NCI-H187 treated with DMSO at 0.1 percent for 48 hours (cell line): ENCODE data around the gene CCDC141.

Experiments
- DNase-seq: peaks from one replicate; lab custom pipeline; 2025; lab: John Stamatoyannopoulos, UW

CCDC141 gene

DNA sequence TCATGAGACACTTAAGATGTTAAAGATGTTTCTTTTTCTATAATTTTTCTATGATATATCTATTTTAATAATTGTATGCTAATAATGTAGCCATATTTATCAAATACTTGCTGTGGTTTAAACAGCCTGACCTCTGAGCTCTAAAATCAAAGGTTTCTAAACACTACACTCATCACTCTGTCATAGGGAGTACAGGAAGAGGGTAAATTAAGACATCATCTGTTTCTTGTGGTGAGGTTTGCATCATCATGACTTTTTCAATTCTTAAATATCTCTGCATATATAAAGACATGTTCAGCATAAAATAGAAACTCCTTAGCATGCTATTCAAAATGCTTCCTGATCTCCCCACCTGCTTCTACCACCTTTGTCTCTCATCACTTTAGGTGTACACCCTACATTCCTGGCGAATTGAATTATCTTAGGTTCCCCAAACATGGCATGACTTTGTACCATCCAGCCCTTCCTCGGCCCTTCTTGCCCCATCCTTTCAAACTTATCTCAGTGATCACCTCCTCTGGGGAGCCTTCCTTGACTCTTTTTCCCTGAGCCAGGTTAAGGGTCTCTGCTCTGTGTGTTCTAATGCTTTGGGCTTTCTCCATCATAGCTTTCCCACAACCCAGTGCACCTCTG, 137.4 kb downstream of the CCDC141 start:
- no peak for DNase-seq

DNA sequence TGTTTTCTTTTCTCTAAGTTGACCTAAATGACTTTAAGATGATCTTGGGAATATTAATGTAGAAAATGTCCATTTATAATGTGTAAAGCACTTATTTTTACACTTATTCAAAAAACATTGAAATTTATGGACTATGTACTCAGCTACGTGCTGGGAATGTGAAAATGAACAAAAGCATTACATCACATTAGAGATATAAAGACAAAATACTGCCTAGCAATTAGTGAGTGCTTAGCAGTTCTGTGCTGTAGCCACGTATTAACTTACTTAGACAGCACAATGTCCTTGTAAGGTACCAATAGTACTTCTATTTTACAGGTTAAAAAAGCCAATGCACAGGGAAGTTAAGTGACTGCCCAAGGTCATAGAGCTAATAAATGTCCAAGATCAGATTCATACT, 138.9 kb downstream of the CCDC141 start:
- no peak for DNase-seq

DNA sequence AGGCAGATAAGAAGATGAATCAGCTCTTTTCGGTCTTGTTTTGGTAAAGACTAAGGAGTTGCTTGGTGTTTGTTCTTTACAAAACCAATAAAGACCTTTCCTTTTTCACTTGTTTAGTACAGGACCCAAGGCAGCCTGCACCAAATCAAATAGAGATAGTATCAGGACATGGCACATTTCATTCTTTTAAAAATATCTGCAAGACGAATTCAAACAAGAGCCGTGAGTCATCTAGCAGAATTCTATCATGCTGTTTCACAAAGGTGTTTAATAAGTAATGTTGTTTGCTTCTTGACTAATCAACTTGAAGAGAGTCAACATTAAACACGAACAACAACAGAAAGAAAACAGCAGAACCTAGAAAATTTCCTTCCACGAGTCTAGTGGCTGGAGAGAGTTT, 139.9 kb downstream of the CCDC141 start:
- DNase-seq: no peak

DNA sequence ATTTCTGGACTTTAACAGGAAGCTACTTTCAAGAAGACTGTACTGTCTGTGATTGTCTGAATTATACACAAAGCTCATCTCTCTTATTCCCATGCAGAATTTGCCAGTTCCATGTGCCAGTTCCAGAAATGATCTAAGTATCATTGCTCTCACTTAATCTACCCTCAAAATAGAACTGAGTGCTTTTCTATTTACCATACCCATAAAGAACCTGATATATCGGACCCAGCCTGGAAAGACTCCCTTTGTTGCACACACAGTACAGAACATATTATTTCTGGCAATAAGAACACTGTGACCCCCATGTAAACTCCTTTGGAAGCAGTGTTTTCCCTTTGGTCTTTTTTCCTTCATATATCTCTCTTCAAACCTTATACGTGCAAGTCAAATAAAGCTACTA, 140.4 kb downstream of the CCDC141 start:
- DNase-seq: no peak

DNA sequence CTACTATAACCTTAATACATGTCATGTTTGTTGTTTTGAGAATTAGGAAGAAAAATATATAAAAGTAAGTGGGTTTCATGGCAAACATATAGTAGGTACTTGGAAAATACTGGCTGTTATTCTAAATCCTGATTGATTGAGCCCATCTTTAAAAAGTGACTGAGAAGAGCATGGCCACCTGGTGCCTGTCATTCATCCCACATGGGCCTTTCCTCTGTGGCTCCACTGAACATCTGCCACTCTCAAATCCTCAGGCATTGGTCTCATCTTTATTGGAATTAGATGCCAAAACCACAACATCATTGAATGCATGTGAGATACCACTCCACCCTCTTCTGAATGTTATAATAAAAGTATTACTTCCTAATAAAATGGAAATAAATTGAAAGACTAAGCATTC, 141.1 kb downstream of the CCDC141 start:
- DNase-seq: no peak

DNA sequence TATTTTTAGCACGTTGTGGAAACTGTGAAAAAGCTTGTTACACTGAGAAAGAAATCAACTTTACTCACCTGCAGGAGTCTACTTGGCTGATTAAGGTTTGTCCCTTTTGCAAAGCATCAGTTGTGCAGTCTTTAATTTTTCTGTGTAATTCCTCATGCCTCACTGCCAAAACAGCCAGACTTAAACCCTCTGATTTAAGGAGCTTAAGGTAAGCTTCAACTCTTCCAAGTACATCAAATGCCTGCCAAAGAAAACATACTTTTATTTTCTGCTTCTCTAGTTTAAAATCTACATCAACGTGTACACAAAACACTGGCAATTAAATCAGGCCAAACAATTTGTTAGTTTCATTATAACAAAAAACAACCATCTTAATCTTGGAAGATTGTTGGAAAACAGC, 144.7 kb downstream of the CCDC141 start:
- DNase-seq: no peak

DNA sequence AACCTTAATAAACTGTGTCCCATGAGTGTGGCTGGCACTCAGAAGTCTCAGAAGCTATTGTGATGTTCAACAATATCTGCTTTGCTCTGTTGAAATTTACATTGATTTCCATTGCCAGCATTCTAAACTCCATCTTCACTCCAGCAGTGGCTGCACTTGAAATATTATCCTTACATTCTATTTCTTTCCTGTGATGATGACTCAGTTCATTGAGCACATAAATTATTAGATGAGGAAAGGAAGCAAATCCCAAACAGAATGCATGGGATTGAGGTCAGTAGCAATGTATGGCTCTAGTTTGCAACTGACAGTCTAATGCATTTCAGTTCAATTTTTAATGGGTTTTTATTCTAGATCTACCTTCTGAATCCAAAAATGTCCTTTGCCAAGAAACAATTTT, 150.3 kb downstream of the CCDC141 start:
- DNase-seq: no peak

DNA sequence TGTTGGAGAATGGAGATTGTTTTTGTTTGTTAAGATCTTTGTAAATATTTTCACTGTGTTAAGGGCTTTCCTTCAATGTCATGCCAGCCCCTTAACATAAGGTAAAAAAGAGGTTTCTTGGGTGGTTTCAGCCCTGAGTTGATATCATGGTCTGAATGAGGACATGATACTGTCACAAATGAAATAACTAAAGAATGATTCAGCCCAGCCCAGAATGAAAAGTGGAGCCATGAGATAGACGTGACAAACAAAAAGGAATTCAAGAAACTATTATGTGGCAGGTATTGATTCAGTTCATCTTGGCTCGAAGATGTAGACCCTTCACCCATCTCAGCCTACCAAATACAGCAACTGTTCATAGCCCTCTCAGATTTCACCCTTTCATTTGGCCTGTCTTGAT, 154.1 kb downstream of the CCDC141 start:
- DNase-seq: no peak

DNA sequence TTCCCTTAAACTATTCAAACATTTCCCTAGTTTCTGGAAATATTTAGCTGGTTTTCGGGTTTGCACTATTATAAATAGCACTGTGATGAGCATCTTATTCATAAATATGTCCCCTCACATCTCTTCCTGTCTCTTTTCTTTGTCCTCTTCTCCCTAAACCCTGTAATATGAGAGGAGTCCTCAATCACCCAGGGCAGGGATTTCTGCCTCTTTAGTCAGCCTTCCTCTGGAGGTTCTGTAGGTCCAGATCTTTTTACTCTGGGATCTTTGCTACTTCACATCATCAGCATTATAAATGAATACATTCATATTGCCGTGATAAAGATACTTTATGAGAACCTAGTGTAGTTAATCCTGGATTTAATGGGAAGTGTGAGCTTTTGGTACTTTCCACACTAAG, 154.8 kb downstream of the CCDC141 start:
- DNase-seq: no peak

DNA sequence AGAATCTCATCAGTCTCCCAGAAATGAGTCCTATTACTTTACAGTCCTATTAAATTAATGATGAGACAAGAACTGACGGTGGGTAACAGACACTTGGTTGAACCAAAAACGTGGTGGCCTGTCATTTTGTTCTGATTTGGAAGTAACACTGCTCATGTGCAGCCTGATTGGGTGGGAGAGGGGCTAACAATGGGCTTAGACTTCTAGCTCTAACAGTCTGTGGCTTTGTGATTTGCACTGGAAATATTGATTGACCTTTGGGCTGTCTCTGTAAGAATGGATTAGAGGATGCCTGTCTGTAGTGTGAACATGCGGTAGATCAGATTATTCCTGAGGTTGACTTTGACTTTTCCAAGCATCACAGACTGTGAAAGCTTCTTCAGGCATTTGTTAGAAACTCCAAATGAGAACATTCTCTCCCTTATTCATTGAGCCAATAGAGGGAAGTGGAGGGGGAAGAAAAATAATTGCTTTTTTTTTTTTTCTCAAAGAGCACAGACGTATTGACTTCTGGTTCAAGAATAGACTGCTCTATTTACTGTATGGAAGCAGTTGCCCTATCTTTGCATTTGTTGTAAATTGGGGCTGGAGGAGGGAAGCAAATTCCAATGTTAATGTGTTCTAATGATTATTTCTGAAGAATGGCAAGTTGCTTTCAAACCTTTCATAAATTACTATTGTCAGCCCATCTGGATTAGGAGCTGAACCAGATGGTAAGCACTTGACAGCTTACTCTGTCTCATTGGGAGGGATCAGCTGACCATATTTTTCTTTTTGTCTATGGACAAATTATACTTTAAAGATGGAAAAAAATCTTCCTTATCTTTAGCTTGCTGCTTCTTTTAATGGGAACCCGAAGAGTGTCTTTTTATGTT, 156.9 kb downstream of the CCDC141 start:
- DNase-seq: no peak

DNA sequence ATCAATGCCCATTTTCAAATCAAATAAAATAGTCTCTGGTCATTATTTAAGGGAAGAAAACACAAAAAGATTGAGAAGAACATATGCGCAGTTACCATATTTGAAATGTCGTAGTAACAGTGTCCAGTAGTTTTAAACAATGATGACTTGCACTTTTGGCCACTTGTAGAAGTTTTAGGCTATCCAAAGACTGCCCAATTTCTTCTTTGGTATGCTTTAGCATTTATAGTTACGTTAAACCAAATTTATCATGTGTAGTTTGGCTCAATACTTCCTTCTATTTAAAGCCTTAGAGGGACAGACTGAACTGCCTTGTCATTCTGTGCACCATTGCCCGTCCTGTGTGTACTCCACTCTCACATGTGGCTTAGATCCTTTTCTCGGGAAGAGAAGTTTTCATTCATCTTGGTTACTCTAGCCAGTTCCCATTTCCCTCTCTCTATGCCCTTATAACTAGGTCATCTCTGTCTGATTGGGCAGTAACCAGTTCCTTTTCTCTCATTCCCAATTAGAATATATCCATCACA, 157.9 kb downstream of the CCDC141 start:
- DNase-seq: no peak

DNA sequence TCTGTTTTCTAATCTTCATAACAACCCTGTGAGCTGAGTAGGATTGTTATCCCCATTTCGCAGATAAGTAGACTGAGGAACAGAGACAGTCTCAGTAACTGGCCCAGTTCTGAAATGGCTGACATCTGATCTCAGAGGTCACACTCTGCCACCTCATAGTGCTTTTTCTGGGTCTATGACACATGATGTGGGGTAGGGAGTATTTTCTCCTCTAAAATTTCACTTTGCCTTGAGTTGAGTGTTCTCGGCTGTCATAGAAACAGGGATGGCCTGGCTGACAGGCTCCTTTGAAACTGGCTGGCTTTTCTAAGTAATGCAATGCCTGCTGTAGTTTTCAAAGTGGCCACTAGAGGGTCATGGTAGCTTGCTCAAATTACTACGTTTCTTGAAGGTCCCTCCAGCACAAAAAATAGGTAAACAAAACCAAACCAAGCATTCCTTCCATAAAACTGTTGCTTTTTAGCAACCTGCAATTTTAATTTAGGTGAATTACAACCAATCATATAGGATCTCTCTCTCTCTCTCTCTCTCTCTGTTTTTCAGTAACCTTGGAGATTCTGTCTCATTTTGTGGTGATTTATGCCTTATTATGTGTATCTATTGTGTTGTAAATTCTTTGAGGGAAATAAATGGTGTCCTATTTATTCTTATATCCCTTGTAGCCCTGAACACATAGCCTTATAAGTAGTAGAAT, 158.5 kb downstream of the CCDC141 start:
- DNase-seq: no peak

DNA sequence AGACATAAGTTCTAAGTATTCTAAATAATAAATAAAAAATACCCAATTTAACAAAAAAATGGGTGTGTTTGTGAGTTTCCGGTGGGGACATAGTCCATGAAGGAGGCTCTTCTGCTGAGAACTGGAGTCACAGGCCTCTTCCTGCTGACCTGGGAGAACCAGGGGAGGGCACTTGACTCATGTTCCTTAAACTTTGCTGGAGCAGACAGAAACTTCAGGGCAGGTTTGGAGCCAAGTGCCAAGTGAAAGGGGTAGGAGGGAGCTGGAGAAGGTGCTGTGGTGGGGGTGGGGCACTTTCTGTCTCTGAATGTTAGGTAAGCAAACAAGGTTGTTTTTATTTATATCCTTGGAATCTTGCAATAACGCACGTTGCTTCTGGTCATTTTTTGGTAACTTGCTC, 163.9 kb downstream of the CCDC141 start:
- DNase-seq: no peak

DNA sequence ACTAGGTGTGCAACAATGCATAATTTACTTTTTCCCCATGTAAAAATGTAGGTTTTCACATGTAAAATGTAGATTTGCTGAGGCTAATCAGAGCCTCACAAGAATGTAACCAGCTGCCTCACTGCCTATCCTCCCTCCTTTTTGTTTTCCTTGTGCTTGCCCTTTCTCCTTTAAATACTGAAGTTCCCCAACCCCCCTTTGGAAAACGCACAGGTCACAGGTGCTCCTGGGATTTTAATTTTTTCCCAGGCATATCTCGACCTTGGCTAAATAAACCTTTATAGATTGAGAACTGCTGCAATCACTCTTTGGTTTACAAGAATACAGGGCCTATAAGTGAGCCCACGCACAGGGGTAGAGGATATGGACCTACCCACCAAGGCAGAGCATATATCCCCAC, 165.5 kb downstream of the CCDC141 start:
- DNase-seq: no peak

DNA sequence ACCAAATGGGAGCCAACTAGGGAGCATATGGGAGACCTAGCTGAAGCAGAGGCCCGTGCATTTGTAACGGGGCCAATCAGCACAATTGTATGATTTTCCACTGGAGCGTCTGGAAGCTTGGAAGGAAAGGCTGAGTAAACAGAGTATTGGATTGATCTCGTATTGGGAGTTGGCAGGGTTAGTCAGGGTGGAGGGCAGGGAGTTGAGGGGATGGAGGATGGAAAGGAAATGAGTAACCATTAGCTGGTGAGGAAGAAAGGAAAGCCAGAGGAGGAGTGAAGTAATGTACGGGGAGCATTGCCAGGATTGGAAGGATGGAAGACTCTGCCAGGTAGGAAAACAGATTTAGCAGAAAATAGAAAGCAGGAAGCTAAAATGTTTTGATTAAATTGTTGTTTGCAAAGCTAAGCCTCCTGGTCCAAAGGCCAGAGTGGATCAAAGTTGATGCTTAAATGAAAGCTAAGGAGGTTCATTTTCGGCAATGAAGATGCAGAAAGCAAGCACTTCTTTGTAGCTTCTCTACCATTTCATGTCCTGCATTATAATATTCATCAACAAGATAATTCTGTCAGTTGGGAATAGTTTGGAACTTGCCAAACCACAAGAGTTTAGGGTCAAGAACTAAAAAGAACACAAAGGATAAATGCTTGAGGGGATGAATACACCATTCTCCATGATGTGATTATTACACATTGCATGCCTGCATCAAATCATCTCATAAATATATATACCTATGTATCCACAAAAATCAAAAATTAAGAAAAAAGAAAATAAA, 167.1 kb downstream of the CCDC141 start:
- no peak for DNase-seq

DNA sequence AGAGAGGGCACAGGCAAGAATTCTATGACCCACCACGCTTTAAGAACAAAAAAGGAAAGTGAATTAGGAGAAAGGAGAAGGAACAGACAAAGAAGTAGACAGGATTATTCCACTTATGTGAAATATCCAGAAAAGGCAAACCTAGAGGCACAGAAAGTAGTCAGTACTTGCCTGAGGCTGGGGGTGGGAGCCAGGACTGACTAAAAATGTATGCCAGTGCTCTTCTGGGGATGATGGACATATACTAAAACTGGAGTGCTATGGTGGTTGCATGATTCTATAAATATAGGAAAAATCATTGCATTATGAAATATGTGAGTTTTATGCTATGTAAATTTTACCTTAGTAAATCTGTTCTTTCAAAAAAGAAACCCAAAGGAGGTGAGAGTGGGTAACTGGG, 168.9 kb downstream of the CCDC141 start:
- no peak for DNase-seq

DNA sequence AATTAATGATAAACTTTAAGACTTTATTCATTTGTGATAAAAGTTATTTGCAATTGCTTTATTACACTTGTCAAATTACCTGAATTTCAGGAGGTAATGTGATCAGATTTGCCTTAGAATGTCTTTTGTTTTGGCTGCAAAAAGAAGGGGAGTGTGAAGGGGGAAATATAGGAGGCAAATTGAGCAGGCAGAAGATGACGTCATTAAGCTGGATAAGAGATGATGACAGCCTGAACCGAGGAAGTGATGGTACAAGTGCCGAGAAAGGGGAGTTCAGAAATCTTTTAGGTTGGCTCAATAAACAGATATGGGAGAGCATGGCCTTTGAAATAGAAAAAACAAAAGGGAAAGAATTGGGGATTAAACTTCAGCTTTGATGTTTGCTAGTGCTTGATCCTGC, 169.7 kb downstream of the CCDC141 start:
- no peak for DNase-seq

DNA sequence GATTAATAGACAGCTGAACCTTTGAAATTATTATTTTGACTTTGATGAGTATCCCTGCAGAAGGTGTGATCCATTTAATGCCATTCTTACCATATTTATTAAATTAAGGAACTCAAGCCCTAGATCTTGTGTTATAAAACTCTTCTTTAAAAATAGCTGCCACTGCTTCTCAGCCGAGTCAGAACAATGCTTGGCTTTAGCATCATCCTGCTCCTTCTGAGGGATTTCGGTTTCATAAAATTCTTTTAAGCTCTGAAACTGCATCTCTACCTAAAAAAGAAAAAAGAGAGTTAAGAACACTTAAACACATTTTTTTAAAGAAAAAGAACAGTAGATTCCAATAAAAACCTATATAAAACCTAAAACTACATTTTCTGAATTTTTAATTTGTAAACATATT, 172.1 kb downstream of the CCDC141 start:
- no peak for DNase-seq

DNA sequence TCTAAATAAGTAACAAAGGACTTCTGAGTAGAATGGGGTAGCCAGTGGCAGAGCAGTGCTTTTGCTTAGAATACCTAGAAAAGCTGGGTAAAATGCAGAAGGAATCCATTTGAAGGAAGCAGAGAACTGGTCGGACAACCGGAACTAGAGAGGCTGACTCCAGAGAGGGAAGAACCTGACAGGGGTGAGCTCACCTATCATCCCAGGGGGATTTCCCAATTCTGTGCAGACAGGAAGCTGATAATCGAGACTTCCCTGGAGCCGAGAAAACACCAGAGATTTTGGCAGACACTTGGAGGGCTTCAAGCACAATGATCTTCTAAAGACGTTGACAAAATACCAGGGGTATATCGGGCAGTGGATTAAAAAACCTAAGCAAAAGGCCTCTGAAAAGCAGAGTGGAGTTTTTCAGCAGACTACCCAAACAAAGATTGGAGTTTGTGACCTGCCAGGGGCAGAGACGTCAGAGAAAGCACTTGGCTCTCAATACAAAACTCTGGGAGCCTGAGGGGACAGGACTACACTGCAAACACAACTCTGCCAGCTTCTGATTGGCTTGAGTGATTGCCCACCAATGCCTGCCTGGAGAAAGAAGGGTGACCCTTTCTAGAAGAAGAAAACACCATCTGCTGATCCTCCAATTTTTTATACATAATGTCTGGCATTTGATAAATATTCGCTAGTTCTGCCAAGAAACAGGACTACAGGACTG, 175.3 kb downstream of the CCDC141 start:
- no peak for DNase-seq

DNA sequence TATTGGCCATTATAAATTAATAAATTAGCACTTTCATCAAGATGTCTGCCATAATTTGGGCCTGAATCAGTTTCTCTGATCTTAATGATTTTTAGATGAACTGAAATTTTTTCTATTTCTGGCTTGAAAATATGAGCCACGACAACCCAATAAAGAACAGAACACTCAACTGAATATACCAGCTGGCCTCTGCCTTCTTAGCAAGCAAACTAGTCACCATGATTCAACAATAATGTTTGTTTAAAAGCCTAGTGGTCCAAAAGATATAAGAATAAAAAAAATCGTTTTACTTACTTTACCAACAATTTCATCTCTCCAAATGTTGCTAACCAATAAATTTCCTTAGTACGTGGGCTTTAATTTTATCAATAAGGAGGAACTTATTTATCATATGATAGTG, 176.0 kb downstream of the CCDC141 start:
- DNase-seq: no peak

DNA sequence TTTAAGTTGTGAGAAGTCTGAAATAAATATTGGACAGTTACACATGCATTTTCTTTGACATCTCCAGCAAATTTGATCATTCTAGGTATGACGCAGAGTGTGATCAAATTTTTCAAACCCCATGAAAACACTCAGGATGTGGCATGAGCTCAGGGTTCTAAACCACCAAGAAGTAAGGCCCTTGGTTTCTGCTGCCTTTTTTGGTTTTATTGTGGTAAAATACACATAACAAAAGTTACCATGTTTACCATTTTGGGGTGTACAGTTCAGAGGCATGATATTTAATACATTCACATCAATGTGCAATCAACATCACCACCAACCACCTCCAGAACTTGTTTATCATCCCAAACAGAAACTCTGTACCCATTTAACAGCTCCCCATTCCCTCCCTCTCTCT, 178.4 kb downstream of the CCDC141 start:
- no peak for DNase-seq

DNA sequence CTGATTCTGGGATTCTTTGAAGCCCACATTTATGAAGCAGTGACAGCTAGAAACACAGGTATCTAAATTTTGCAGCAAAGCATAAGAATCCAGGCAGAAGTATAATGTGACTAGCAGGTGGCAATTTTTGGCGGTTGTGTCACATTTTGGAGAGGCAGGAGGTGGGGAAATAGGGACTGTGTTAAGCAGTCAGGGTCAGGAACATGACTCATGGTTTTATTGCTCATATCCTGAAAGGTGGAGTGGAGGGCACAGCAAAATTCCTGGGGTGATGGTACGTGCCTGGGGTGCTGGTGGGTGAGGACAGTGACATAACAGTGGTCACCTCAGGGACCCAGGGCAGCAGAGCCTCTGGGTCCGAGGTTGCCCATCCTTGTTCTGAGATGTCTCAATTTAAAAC, 179.2 kb downstream of the CCDC141 start:
- no peak for DNase-seq
